Spinal cord (tissue), 10 donors: Measurements from ENCODE around the gene DLG2. TPM values are rescaled to one million over a fixed set of nuclear protein-coding genes. Genes with fewer than 3 reads are reported as not detected.

Experiments used
- DNase-seq, 6 donors: peaks; one replicate each; pipeline versions ENCODE4 v3.0.0 to v3.0.0-alpha.2; 2013 to 2015; ENCODE audit warnings: low spot score in 6 of 6, low read depth in 4 of 6
- H3K27ac ChIP-seq: one replicate; pipeline ENCODE4 v1.5.1; 2013; ENCODE audit warnings: low read depth, low read length, control low read depth
- H3K27me3 ChIP-seq: one replicate; pipeline ENCODE4 v1.6.1; 2013; ENCODE audit warnings: low read length; ENCODE audit not compliant: control insufficient read depth, insufficient read depth
- H3K36me3 ChIP-seq: one replicate; pipeline ENCODE4 v1.6.1; 2013; ENCODE audit warnings: low read length; ENCODE audit not compliant: control insufficient read depth, insufficient read depth
- H3K4me1 ChIP-seq: one replicate; pipeline ENCODE4 v1.6.1; 2013; ENCODE audit warnings: low read length; ENCODE audit not compliant: control insufficient read depth, insufficient read depth
- H3K4me3 ChIP-seq: one replicate; pipeline ENCODE4 v1.5.1; 2013; ENCODE audit warnings: low read depth, low read length, control low read depth
- H3K9me3 ChIP-seq: one replicate; pipeline ENCODE4 v1.6.1; 2013; ENCODE audit warnings: low read length; ENCODE audit not compliant: control insufficient read depth, insufficient read depth
- WGBS: methylation state at CpG from one replicate; pipeline ENCODE4 v1.1.5; 2013; ENCODE audit warnings: missing lambda C conversion rate; ENCODE audit not compliant: insufficient coverage; 5-methylcytosine and 5-hydroxymethylcytosine counted together
- polyA plus RNA-seq, 2 donors: library from polyadenylated mRNA; unstranded; fragments of 120-200 nt; gene quantifications; one replicate each; pipeline ENCODE4 v1.2.1, GENCODE V29; 2013; ENCODE audit not compliant: insufficient read length in 2 of 2
- total RNA-seq, 2 donors: library from RNA; depleted of rRNA in 1 of 2; stranded (reverse); fragments of 120-200 nt in 1 of 2; fragments of >200 nt in 1 of 2; gene quantifications; one replicate each; pipeline versions ENCODE4 v1.2.3 to v1.2.4, GENCODE V29; 2013 to 2014
- donor health status: healthy.

The DLG2 gene
- total and polyA plus RNA-seq, 4 donors = 37.7 to 111 (median 49.0) TPM

- WGBS = no CpG with 5 or more reads among the region's 2 CpGs
- DNase-seq = peak in 1 of 6 donors; percentile 21
Observed at GRCh38 chr11:83715927-83716535, 1911.1 kb downstream of the DLG2 start.

DNA sequence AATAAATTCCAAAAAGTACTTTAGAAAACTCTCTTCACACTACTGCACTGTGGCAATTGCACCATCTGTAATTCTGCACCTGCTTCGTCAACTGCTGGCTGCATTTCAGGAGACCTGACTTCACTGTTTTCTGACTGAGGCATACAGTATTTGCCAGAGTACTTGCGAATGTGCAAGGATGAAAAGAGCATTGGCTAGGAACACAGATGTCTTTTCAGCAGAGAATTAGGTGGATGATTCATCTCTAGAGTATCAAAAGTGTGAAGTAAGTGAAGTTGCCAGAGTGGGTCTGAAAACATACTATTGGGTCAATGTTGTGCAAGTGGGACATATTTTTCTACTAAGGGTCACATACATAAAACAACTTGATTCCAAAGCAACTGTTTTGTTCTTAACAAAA is 1913.4 kb downstream of the DLG2 start:
- no peak overlapping the region for H3K4me3 ChIP-seq
- no peaks in the 10 kb centered on the region for H3K9me3 ChIP-seq
- WGBS = 36% methylated on average over 2 of the region's 2 CpGs
- H3K27ac ChIP-seq = no peak overlapping the region
- H3K36me3 ChIP-seq = no peaks in the 10 kb centered on the region
- no peaks in the 10 kb centered on the region for H3K27me3 ChIP-seq
- peak in 2 of 6 donors; percentile 71 to 84 for DNase-seq
- H3K4me1 ChIP-seq = no peaks in the 10 kb centered on the region

More at GRCh38 chr11:83715927-83716535, 1911.1 kb downstream of the DLG2 start:
- Histone ChIP-seq H3K9me3 (no peaks in the 10 kb centered on the region), H3K4me1 (no peaks in the 10 kb centered on the region), H3K36me3 (no peaks in the 10 kb centered on the region), H3K27ac (no peak overlapping the region), H3K4me3 (no peak overlapping the region), H3K27me3 (no peaks in the 10 kb centered on the region)

- WGBS = 96% methylated on average over 4 of the region's 5 CpGs
- Histone ChIP-seq H3K27me3 (no peaks in the 10 kb centered on the region), H3K9me3 (no peaks in the 10 kb centered on the region), H3K27ac (no peak overlapping the region), H3K36me3 (no peaks in the 10 kb centered on the region), H3K4me1 (no peaks in the 10 kb centered on the region), H3K4me3 (no peak overlapping the region)
- DNase-seq = no peak
Observed at GRCh38 chr11:83711106-83711527, 1916.0 kb downstream of the DLG2 start.

- Histone ChIP-seq H3K9me3 (no peaks in the 10 kb centered on the region), H3K4me1 (no peaks in the 10 kb centered on the region), H3K27me3 (no peaks in the 10 kb centered on the region), H3K36me3 (no peaks in the 10 kb centered on the region), H3K27ac (no peak overlapping the region), H3K4me3 (no peak overlapping the region)
- no peak for DNase-seq
Observed at GRCh38 chr11:83709434-83709833, 1917.7 kb downstream of the DLG2 start.

DNA sequence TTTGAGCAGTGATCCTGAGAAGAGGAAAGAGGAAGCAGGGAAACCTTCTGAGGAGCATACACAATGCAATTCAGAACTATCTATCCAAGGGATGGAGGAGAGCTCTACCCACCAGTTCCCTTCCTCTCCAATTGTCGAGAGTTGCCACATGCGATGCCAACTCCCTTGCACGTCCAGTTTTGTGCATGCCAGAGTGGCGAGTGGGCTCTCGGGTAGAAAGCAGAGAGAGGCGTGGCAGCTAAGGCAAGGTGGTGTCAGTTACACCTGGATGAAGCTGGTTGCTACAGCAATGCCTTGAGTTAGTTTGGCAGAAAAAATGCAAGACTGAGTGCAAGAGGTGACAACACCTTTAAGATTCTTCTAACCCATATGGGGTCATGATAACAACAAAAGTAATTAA is 1920.6 kb downstream of the DLG2 start:
- no peaks in the 10 kb centered on the region for H3K4me1 ChIP-seq
- WGBS = 96% methylated on average over 5 of the region's 6 CpGs
- no peak overlapping the region for H3K4me3 ChIP-seq
- H3K9me3 ChIP-seq = no peaks in the 10 kb centered on the region
- DNase-seq = no peak
- no peaks in the 10 kb centered on the region for H3K36me3 ChIP-seq
- H3K27me3 ChIP-seq = no peaks in the 10 kb centered on the region
- no peak overlapping the region for H3K27ac ChIP-seq

- peak in 1 of 6 donors; percentile 45 for DNase-seq
- H3K4me3 ChIP-seq = no peak overlapping the region
- no CpG with 5 or more reads among the region's 2 CpGs for WGBS
- no peak overlapping the region for H3K27ac ChIP-seq
- H3K9me3 ChIP-seq = no peaks in the 10 kb centered on the region
- no peaks in the 10 kb centered on the region for H3K27me3 ChIP-seq
- H3K36me3 ChIP-seq = no peaks in the 10 kb centered on the region
- no peaks in the 10 kb centered on the region for H3K4me1 ChIP-seq
Observed at GRCh38 chr11:83702796-83703195, 1924.3 kb downstream of the DLG2 start.

DNA sequence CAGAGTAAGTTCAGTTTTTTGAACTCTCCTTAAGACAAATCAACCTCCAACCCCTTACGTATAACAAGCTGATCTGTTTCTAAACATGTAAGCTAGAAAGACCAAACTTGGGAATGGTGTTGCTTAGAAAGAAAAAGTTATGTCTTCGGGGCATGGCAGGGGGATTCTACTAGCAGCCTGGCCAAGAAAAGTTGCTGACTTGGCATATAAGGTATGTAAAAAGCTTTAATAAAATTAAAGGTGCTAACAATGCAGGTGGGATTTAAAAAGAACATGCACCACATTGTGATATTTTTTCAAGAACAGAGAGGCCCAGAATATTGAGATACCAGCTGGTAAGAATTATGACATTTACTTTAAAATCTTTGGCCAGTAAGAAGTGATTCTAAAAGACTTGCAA is 1929.6 kb downstream of the DLG2 start:
- Histone ChIP-seq H3K9me3 (no peaks in the 10 kb centered on the region), H3K4me3 (no peak overlapping the region), H3K4me1 (no peaks in the 10 kb centered on the region), H3K36me3 (no peaks in the 10 kb centered on the region), H3K27ac (no peak overlapping the region), H3K27me3 (no peaks in the 10 kb centered on the region)
- 100% methylated on average over 1 of the region's 2 CpGs for WGBS
- no peak for DNase-seq

- H3K4me1 ChIP-seq = no peaks in the 10 kb centered on the region
- no peaks in the 10 kb centered on the region for H3K36me3 ChIP-seq
- no peaks in the 10 kb centered on the region for H3K27me3 ChIP-seq
- H3K27ac ChIP-seq = no peak overlapping the region
- H3K9me3 ChIP-seq = no peaks in the 10 kb centered on the region
- no peak overlapping the region for H3K4me3 ChIP-seq
- WGBS = 61% methylated on average over 3 of the region's 3 CpGs
- peak in 1 of 6 donors; percentile 32 for DNase-seq
Observed at GRCh38 chr11:83695046-83695445, 1932.1 kb downstream of the DLG2 start.

GRCh38 chr11:83694191-83694910 is 1932.8 kb downstream of the DLG2 start:
- Histone ChIP-seq H3K27ac (no peak overlapping the region), H3K36me3 (no peaks in the 10 kb centered on the region), H3K27me3 (no peaks in the 10 kb centered on the region), H3K9me3 (no peaks in the 10 kb centered on the region), H3K4me3 (no peak overlapping the region), H3K4me1 (no peaks in the 10 kb centered on the region)
- 64% methylated on average over 5 of the region's 10 CpGs for WGBS
- DNase-seq = peak in 1 of 6 donors; percentile 79
